ENCODE results near the gene SDC3. TPM values are rescaled to one million over a fixed set of nuclear protein-coding genes. Genes with fewer than 3 reads are reported as not detected.

The SDC3 gene
- total and polyA plus RNA-seq, 2 of the 8 experiments (the other 6 are each of a cell fraction or from before 2014, with no cell fraction given) = 7.0 to 27.0 TPM

- TF ChIP-seq CHD7 (IDR thresholded peaks at IDR 0.05; ENCODE audit: insufficient replicate concordance, low read length) = no peak
- TF ChIP-seq, protein P1, sequence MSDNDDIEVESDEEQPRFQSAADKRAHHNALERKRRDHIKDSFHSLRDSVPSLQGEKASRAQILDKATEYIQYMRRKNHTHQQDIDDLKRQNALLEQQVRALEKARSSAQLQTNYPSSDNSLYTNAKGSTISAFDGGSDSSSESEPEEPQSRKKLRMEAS (IDR thresholded peaks at IDR 0.05) = no peak
- no peak for TF ChIP-seq SP1 (IDR thresholded peaks at IDR 0.05; ENCODE audit: low read depth, low read length)
- no peak for TF ChIP-seq RBBP5 (IDR thresholded peaks at IDR 0.05; ENCODE audit: borderline replicate concordance, low read depth, low read length)
- TF ChIP-seq SRF (IDR thresholded peaks at IDR 0.05; ENCODE audit: low read depth, low read length) = no peak
- no peak for TF ChIP-seq CEBPB (IDR thresholded peaks at IDR 0.05; ENCODE audit: low read depth, low read length)
These were observed 83.7 kb downstream of the SDC3 start (continued) for GRCh38 chr1:30824736-30825429.
